ENCODE results near the gene GUCY1A2.
"Not testable (repeated sequence)": the region's sequence is repeated elsewhere in the genome, so short reads cannot be mapped to it uniquely, and the experiment has no call there.

Gene GUCY1A2, protein sequence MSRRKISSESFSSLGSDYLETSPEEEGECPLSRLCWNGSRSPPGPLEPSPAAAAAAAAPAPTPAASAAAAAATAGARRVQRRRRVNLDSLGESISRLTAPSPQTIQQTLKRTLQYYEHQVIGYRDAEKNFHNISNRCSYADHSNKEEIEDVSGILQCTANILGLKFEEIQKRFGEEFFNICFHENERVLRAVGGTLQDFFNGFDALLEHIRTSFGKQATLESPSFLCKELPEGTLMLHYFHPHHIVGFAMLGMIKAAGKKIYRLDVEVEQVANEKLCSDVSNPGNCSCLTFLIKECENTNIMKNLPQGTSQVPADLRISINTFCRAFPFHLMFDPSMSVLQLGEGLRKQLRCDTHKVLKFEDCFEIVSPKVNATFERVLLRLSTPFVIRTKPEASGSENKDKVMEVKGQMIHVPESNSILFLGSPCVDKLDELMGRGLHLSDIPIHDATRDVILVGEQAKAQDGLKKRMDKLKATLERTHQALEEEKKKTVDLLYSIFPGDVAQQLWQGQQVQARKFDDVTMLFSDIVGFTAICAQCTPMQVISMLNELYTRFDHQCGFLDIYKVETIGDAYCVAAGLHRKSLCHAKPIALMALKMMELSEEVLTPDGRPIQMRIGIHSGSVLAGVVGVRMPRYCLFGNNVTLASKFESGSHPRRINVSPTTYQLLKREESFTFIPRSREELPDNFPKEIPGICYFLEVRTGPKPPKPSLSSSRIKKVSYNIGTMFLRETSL

DNA sequence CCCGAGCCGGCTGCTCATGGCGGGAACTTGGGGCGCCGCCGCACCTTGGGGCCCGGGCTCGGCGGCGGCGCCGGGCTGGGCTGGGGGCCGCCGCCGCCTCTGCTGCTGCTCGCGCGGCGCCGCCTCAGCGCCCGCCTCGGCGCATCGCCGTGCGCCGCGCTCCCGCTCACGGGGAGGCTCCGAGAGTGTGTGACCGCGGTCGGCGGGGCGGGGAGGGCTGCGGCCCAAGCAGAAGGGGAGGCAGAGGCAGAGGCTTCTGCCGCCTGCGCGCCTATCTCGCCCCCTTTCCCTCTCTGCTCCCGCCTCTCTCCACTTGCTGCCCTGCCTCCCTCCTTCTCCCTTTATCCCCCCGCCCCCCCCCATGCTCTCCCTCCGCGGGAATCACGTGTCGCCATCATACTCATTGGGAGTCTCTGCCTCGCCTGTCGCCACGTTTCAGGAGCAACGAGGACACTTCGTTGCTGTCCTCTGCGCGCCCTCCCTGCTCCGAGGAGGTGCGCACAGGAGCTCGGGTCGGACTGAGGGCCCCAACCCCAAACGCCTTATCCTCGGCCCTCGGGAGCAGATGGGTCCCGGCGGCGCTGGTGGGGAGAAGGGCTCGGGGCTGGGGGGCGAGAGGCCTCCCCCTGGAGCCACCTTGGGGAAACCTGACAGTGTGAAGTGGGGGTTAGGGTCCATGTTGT is at the start of gene GUCY1A2:
Gene GUCY1A2, minus strand, starts transcription at position 258 of the 683 bp plus-strand sequence. CDS start 421 bp downstream, outside the sequence.
- H3K27me3 ChIP-seq (ENCODE audit: insufficient read depth, low read depth) = no peaks in the 10 kb centered on the region
- no peak within 1 kb of the TSS for H3K4me3 ChIP-seq (IDR thresholded peaks at IDR 0.05; ENCODE audit: insufficient read depth, low read depth, low read length)
- H3K4me2 ChIP-seq = peak within 1 kb of the TSS; percentile 73
- peak within 1 kb of the TSS; percentile 75 for H2AFZ ChIP-seq (ENCODE audit: low read depth)
- peaks cover 3% of the 10 kb centered on the region for H3K4me1 ChIP-seq (ENCODE audit: low read depth, poor library complexity, severe bottlenecking)
- H3K79me2 ChIP-seq (ENCODE audit: insufficient read depth, low read depth) = no peaks in the 10 kb centered on the region
- TF ChIP-seq, protein P1, sequence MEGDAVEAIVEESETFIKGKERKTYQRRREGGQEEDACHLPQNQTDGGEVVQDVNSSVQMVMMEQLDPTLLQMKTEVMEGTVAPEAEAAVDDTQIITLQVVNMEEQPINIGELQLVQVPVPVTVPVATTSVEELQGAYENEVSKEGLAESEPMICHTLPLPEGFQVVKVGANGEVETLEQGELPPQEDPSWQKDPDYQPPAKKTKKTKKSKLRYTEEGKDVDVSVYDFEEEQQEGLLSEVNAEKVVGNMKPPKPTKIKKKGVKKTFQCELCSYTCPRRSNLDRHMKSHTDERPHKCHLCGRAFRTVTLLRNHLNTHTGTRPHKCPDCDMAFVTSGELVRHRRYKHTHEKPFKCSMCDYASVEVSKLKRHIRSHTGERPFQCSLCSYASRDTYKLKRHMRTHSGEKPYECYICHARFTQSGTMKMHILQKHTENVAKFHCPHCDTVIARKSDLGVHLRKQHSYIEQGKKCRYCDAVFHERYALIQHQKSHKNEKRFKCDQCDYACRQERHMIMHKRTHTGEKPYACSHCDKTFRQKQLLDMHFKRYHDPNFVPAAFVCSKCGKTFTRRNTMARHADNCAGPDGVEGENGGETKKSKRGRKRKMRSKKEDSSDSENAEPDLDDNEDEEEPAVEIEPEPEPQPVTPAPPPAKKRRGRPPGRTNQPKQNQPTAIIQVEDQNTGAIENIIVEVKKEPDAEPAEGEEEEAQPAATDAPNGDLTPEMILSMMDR (conservative IDR thresholded peaks at IDR 0.05; ENCODE audit: low read depth, low read length) = no peak
- H3K27ac ChIP-seq = no peak within 1 kb of the TSS
- H3K9ac ChIP-seq = peak within 1 kb of the TSS; percentile 52; the same call in 1 of the 2 replicates
- H4K20me1 ChIP-seq (ENCODE audit: insufficient read depth) = no peaks in the 10 kb centered on the region
- no peaks in the 10 kb centered on the region for H3K36me3 ChIP-seq (ENCODE audit: insufficient read depth)

DNA sequence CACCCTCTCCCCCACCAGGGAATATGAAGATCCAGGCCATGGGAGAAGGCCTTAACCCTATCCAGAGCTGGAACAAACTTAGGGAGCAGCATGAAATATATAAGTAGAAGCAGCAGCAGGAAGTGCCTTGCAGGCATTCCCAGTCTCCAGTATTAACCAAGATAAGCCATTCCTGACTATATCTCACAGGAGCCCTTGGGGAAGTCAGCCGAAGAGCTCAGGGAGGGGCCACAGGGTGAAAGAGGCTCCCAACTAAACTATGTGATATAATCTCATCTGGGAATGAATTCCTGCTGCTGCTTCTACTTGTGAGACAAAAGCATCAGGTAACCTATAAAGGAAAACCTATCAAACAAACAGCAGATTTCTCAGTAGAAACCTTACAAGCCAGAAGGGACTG is 36.1 kb upstream of the GUCY1A2 start:
- Histone ChIP-seq H3K9ac (no peak overlapping the region), H3K4me3 (IDR thresholded peaks at IDR 0.05; ENCODE audit: insufficient read depth, low read depth, low read length) (no peak overlapping the region), H3K27ac (no peak overlapping the region), H3K27me3 (ENCODE audit: insufficient read depth, low read depth) (no peaks in the 10 kb centered on the region), H3K4me2 (no peak overlapping the region), H3K79me2 (ENCODE audit: insufficient read depth, low read depth) (no peaks in the 10 kb centered on the region), H2AFZ (ENCODE audit: low read depth) (no peak overlapping the region), H3K36me3 (ENCODE audit: insufficient read depth) (no peaks in the 10 kb centered on the region), H3K4me1 (ENCODE audit: low read depth, poor library complexity, severe bottlenecking) (no peaks in the 10 kb centered on the region), H4K20me1 (ENCODE audit: insufficient read depth) (no peaks in the 10 kb centered on the region)
- TF ChIP-seq, protein P1 (conservative IDR thresholded peaks at IDR 0.05; ENCODE audit: low read depth, low read length) = no peak

DNA sequence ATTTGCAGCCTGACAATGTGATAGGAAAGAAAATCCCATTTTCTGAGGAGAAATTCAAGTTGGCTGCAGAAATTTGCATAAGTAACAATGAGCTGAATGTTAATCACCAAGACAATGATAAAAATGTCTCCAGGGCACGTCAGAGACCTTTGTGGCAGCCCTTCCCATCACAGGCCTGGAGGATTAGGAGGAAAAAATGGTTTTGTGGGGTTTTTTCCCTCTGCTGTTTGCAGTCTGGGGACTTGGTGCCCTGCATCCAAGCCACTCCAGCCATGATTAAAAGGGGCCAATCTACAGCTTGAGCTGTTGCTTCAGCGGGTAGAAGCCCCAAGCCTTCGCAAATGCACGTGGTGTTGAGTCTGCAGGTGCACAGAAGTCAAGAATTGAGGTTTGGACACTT is 33.1 kb upstream of the GUCY1A2 start:
- H3K4me3 ChIP-seq (IDR thresholded peaks at IDR 0.05; ENCODE audit: insufficient read depth, low read depth, low read length); H4K20me1 ChIP-seq (ENCODE audit: insufficient read depth); H3K79me2 ChIP-seq (ENCODE audit: insufficient read depth, low read depth); H3K36me3 ChIP-seq (ENCODE audit: insufficient read depth); H3K27me3 ChIP-seq (ENCODE audit: insufficient read depth, low read depth); H2AFZ ChIP-seq (ENCODE audit: low read depth); H3K27ac ChIP-seq; H3K4me1 ChIP-seq (ENCODE audit: low read depth, poor library complexity, severe bottlenecking); H3K9ac ChIP-seq; H3K4me2 ChIP-seq: not testable (repeated sequence)

DNA sequence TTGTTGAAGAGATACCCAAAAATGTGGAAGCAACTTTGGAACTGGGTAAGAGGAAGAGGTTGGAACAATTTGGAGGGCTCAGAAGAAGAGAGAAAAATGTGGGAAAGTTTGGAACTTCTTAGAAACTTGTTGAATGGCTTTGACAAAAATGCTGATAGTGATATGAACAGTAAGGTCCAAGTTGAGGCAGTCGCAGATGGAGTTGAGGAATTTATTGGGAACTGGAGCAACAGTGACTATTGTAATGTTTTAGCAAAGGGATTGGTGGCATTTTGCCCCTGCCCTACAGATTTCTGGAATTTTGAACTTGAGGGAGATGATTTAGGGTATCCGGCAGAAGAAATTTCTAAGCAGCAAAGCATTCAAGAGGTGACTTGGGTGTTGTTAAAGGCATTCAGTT is 32.6 kb upstream of the GUCY1A2 start:
- H3K27ac ChIP-seq; H3K4me3 ChIP-seq (IDR thresholded peaks at IDR 0.05; ENCODE audit: insufficient read depth, low read depth, low read length); H3K9ac ChIP-seq; H3K27me3 ChIP-seq (ENCODE audit: insufficient read depth, low read depth); H3K79me2 ChIP-seq (ENCODE audit: insufficient read depth, low read depth); H4K20me1 ChIP-seq (ENCODE audit: insufficient read depth); H3K36me3 ChIP-seq (ENCODE audit: insufficient read depth); H3K4me2 ChIP-seq; H2AFZ ChIP-seq (ENCODE audit: low read depth); H3K4me1 ChIP-seq (ENCODE audit: low read depth, poor library complexity, severe bottlenecking): not testable (repeated sequence)

DNA sequence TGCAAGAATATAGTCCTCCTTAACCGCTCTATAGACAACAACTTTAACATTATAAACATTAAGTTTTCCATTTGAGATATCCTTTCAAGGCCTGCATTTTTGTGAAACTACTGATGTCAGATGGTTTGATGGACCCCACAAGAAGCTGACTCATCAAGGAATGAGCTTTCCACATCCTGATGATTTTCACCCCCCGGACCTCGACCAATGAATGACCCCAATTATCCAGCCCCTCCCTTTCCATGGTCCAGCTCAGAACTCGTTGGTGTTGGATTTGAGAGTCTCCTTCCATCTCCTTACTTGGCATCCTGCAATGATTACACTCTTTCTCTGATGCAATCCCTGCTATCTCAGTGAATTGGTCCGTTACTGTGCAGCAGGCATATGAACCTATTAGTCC is 31.8 kb upstream of the GUCY1A2 start:
- Histone ChIP-seq H4K20me1 (ENCODE audit: insufficient read depth) (no peaks in the 10 kb centered on the region), H2AFZ (ENCODE audit: low read depth) (no peak overlapping the region), H3K4me3 (IDR thresholded peaks at IDR 0.05; ENCODE audit: insufficient read depth, low read depth, low read length) (no peak overlapping the region), H3K4me2 (no peak overlapping the region), H3K79me2 (ENCODE audit: insufficient read depth, low read depth) (no peaks in the 10 kb centered on the region), H3K27me3 (ENCODE audit: insufficient read depth, low read depth) (no peaks in the 10 kb centered on the region), H3K36me3 (ENCODE audit: insufficient read depth) (no peaks in the 10 kb centered on the region), H3K9ac (no peak overlapping the region), H3K4me1 (ENCODE audit: low read depth, poor library complexity, severe bottlenecking) (peaks cover 3% of the 10 kb centered on the region), H3K27ac (no peak overlapping the region)
- TF ChIP-seq, protein P1 (conservative IDR thresholded peaks at IDR 0.05; ENCODE audit: low read depth, low read length) = no peak
